HG03280 (cell line): ENCODE measurements around the gene STX5.
A peak's percentile ranks its signal among the peaks of the same experiment; 100 is the strongest.
"Not testable (repeated sequence)": the region's sequence is repeated elsewhere in the genome, so short reads cannot be mapped to it uniquely, and the experiment has no call there.

Experiments used
- ATAC-seq: cut with Tn5 transposase; IDR thresholded peaks from one replicate; pipeline ENCODE4 v1.9.1; 2021; ENCODE audit warnings: mild to moderate bottlenecking, moderate library complexity; ENCODE audit not compliant: unreplicated experiment

Gene STX5

GRCh38 chr11:62854825-62855570 is 23.1 kb upstream of the STX5 start:
- no peak for ATAC-seq

GRCh38 chr11:62854013-62854824 is 22.4 kb upstream of the STX5 start:
- no peak for ATAC-seq

GRCh38 chr11:62853279-62853965 is 21.6 kb upstream of the STX5 start:
- ATAC-seq: no peak

- ATAC-seq: no peak
These were observed 20.8 kb upstream of the STX5 start for GRCh38 chr11:62852523-62853188.

- no peak for ATAC-seq
These were observed 20.1 kb upstream of the STX5 start for GRCh38 chr11:62851807-62852522.

GRCh38 chr11:62850911-62851806 is 19.3 kb upstream of the STX5 start:
- ATAC-seq: no peak

GRCh38 chr11:62847767-62848314 is 16.0 kb upstream of the STX5 start:
- no peak for ATAC-seq

GRCh38 chr11:62846177-62846576 is 14.3 kb upstream of the STX5 start:
- no peak for ATAC-seq

GRCh38 chr11:62844154-62844553 is 12.3 kb upstream of the STX5 start:
- ATAC-seq: no peak

GRCh38 chr11:62843466-62843865 is 11.6 kb upstream of the STX5 start:
- no peak for ATAC-seq

- ATAC-seq: not testable (repeated sequence)
These were observed 11.0 kb upstream of the STX5 start for GRCh38 chr11:62842891-62843290.

- no peak for ATAC-seq
These were observed 10.4 kb upstream of the STX5 start for GRCh38 chr11:62842171-62842741.

GRCh38 chr11:62841361-62842170 is 9.7 kb upstream of the STX5 start:
- ATAC-seq: peak; percentile 49

GRCh38 chr11:62840721-62841360 is 9.0 kb upstream of the STX5 start:
- ATAC-seq: not testable (repeated sequence)

GRCh38 chr11:62839050-62839945 is 7.4 kb upstream of the STX5 start, which contains the start of gene WDR74:
WDR74 (minus strand) TSS chr11:62839590; CDS start chr11:62839570, 20 bp downstream.
- ATAC-seq: peak; percentile 50

- ATAC-seq: no peak
These were observed 3.5 kb upstream of the STX5 start for GRCh38 chr11:62835336-62835735.
